BLaER1 treated with 17β-estradiol and CSF1 and Interleukin-3, amounts not matched to agents 10 nM and 100 nM (cell line): ENCODE measurements around the gene DDR1.
A peak's percentile ranks its signal among the peaks of the same experiment; 100 is the strongest.
"Not testable (repeated sequence)": the region's sequence is repeated elsewhere in the genome, so short reads cannot be mapped to it uniquely, and the experiment has no call there.

Source experiments
- H3K27ac ChIP-seq, 11 experiments: shearing (Covaris generic); formaldehyde crosslinking; 2 replicates each; pipeline ENCODE4 v1.8.1; 2022
- H3K27me3 ChIP-seq, 11 experiments: shearing (Covaris generic); formaldehyde crosslinking; 2 replicates each; pipeline ENCODE4 v1.8.1; 2022
- H3K36me3 ChIP-seq, 11 experiments: shearing (Covaris generic); formaldehyde crosslinking; 2 replicates each; pipeline ENCODE4 v1.8.1; 2022
- H3K4me1 ChIP-seq, 10 experiments: shearing (Covaris generic); formaldehyde crosslinking; 2 replicates each; pipeline ENCODE4 v1.8.1; 2022
- H3K4me2 ChIP-seq, 11 experiments: shearing (Covaris generic); formaldehyde crosslinking; 2 replicates each; pipeline ENCODE4 v1.8.1; 2022
- H3K4me3 ChIP-seq, 10 experiments: shearing (Covaris generic); formaldehyde crosslinking; 2 replicates each; pipeline ENCODE4 v1.8.1; 2022
- H3K9ac ChIP-seq, 11 experiments: shearing (Covaris generic); formaldehyde crosslinking; 2 replicates each; pipeline ENCODE4 v1.8.1; 2022
- H3K9me3 ChIP-seq, 11 experiments: shearing (Covaris generic); formaldehyde crosslinking; replicated peaks in 1 of 11; 2 replicates each; pipeline ENCODE4 v1.8.1; 2022
- H4K20me1 ChIP-seq, 11 experiments: shearing (Covaris generic); formaldehyde crosslinking; 2 replicates each; pipeline ENCODE4 v1.8.1; 2022
- Cebpa-rat ChIP-seq, 11 experiments: shearing (Covaris generic); IDR thresholded peaks; 2 replicates each; pipeline ENCODE4 v1.8.1; 2022

DDR1 gene

DNA sequence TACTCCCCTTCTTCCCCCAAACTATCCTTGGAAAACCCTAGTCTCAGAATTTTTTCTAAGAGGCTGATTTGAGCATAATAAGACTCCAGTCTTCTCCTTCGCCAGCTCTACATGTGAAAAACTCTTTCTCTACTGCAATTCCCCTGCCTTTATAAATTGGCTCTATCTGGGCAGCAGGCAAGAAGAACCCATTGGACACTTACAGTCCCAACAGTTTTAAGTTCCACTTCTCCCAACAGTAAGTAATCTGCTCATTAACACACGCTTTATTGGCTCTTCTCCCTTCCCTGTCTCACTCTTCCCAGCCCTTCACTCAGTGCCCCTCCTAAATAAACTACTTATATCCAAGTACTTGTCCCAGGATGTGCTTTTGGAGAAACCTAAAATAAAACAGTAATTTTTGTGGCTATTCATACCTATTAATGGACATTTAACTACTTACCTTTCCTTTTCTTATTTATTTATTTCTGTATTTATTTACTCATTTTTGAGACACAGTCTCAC lies 11.1 kb upstream of the DDR1 start:
- Histone ChIP-seq H3K36me3 (peaks cover 0 to 16% (median 0%) of the 10 kb centered on the region in 11 experiments; a peak in 7 of 22 replicates), H3K4me3 (no peak overlapping the region), H3K27ac (no peak overlapping the region), H3K27me3 (no peaks in the 10 kb centered on the region), H4K20me1 (no peaks in the 10 kb centered on the region), H3K9me3 (peaks cover 49 to 65% (median 58%) of the 10 kb centered on the region in 11 experiments), H3K9ac (no peak overlapping the region), H3K4me1 (peaks cover 12 to 24% (median 16%) of the 10 kb centered on the region in 10 experiments), H3K4me2 (no peak overlapping the region)
- no peak for TF ChIP-seq Cebpa-rat (IDR thresholded peaks at IDR 0.05)

DNA sequence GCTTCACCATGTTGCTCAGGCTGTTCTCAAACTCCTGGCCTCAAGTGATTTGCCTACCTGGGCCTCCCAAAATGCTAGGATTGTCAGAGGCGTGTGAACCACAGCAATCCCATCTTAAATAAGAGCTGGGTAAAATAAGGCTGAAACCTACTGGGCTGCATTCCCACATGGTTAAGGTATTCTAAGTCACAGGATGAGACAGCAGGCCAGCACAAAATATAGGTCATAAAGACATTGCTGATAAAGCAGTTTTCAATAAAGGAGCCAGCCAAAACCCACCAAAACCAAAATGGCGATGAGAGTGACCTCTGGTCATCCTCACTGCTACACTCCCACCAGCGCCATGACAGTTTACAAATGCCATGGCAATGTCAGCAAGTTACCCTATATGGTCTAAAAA lies 10.5 kb upstream of the DDR1 start:
- peaks cover 0 to 16% (median 0%) of the 10 kb centered on the region in 11 experiments; a peak in 7 of 22 replicates for H3K36me3 ChIP-seq
- H4K20me1 ChIP-seq, H3K9ac ChIP-seq, H3K4me3 ChIP-seq, H3K4me2 ChIP-seq, H3K27ac ChIP-seq, H3K27me3 ChIP-seq: not testable (repeated sequence)
- H3K4me1 ChIP-seq, result peaks cover 16 to 26% (median 22%) of the 10 kb centered on the region in 10 experiments
- H3K9me3 ChIP-seq, result peaks cover 43 to 59% (median 52%) of the 10 kb centered on the region in 11 experiments

DNA sequence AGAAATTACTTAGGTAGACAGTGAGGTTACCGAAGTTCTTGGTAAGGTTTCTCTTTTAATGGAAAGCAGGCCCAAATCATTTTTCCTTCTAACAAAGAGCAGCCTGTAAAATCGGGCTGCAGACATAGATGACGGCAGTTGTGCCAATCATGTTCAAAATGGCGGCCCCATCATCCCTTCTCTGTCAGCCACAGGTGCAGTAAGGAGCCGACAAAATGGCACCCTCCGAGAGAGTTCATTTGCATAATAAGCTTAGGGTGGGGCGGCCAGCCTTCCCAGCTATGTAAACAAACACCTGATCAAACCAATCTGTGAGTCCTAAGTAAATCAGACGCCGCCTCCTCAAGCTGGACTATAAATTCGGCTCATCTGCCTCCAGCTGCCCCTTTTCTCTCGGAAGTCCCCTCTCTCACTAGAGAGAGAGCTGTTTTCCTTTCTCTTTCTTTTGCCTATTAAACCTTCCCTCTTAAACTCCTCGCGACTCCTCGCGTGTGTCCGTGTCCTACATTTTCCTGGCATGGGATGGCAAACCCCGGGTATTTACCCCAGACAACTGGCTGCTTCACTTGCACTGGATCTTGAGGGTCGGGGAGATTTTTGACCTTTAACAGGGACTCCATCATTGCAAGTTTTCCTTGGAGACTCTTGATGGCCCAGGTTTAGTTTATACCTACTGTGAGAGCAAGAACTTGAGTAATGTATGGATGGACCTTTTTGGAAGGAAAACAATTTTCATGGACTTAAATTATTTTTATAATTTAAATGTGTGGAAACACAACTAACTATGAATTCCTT lies 8.9 kb upstream of the DDR1 start:
- H3K4me1 ChIP-seq, result peaks cover 26 to 39% (median 31%) of the 10 kb centered on the region in 10 experiments
- no peak overlapping the region for H3K27ac ChIP-seq
- H3K9me3 ChIP-seq, result peaks cover 27 to 42% (median 35%) of the 10 kb centered on the region in 11 experiments
- no peak for TF ChIP-seq Cebpa-rat (IDR thresholded peaks at IDR 0.05)
- H3K4me2 ChIP-seq, result peak overlapping the region in 1 of 11 experiments; percentile 21; a peak in 1 of 22 replicates
- no peak overlapping the region for H3K9ac ChIP-seq
- no peaks in the 10 kb centered on the region for H4K20me1 ChIP-seq
- H3K27me3 ChIP-seq, result no peaks in the 10 kb centered on the region
- peaks cover 0 to 16% (median 0%) of the 10 kb centered on the region in 11 experiments; a peak in 7 of 22 replicates for H3K36me3 ChIP-seq
- no peak overlapping the region for H3K4me3 ChIP-seq

DNA sequence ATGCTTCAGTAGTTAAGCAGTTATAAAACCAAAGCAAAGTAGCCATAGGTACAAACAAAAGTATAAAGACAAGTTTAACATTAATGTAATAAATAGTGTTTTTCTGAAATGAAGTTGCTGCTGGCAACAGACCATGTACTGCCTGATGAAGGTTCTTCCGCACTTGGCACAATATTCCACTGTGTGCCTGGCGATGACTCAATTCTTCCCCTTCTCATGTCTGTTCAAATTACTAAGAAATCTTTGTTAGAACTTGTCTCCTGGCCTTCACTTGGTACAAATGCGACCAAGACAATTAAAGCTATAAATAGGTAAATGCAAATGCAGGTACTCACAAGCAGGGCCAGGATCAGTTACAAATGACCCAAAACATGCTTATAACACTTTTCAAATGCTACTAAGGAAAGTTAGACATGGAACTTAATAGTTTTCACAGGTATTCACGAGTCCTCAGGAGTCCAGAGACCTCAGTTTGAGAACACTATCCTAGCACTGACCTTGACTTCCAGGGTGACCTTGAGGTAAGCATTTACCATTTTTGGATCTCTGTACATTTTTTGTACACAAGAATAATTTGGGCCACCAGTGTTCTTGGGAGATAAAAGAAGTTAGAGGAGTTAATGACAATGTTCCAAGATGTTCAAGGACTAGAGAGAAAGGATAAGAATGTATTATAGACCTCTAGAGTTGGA lies 8.1 kb upstream of the DDR1 start:
- Histone ChIP-seq H3K4me2 (peak overlapping the region in 3 of 11 experiments; percentile 21 to 84 (median 30); a peak in 2 of 22 replicates), H4K20me1 (no peaks in the 10 kb centered on the region), H3K9ac (no peak overlapping the region), H3K4me3 (no peak overlapping the region), H3K9me3 (peaks cover 19 to 35% (median 28%) of the 10 kb centered on the region in 11 experiments), H3K36me3 (peaks cover 0 to 11% (median 0%) of the 10 kb centered on the region in 11 experiments; a peak in 5 of 22 replicates), H3K27me3 (no peaks in the 10 kb centered on the region), H3K27ac (0 out of 22 replicates have a peak overlapping the region, but pooled peaks of 2 of the 11 experiments have one; percentile 49 to 66), H3K4me1 (peaks cover 26 to 46% (median 38%) of the 10 kb centered on the region in 10 experiments)
- no peak for TF ChIP-seq Cebpa-rat (IDR thresholded peaks at IDR 0.05)

DNA sequence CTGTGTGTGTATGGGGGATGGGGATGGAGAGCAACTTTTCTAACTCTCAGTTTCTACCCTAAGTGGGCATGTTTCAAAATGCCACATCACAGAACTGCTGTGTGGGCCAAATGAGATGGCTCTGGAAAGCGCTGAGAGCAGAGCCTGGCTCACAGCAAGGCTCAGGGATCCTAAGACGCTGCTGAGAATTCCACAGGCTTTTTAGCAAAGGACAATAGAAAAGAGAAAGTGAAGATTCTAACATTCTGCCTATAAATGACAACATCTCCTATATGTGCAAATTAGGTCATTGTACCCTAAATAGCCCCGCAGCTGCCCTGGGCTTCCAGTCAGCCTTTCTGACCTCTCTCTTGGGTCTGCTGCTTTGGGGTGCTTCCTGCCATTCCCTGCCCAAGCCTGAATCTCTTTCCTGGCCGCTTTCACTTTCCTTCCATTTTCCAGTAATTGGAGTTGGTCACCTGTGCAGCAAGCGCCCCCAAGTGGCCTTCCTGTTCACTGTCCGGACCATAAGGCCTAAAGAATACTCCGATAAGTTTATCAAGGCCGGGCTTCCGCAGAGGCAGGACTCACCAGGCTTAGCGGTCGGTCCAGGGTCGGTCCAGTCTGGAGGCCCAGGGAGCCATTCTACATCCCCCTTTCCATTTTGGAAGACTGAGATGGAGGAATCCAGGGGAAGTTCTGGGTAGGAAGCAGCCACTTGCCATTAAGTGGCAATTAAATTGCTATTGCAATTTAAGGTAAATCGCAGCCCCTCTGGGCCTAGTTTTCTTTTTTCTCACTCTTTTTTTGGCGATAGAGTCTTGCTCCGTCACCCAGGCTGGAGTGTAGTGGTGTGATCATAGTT lies 6.7 kb upstream of the DDR1 start:
- no peaks in the 10 kb centered on the region for H4K20me1 ChIP-seq
- TF ChIP-seq Cebpa-rat (IDR thresholded peaks at IDR 0.05), result no peak
- peaks cover 5 to 20% (median 13%) of the 10 kb centered on the region in 11 experiments for H3K9me3 ChIP-seq
- H3K4me3 ChIP-seq, result peak overlapping the region in 7 of 10 experiments; percentile 5 to 54 (median 38); a peak in 10 of 20 replicates
- no peaks in the 10 kb centered on the region for H3K27me3 ChIP-seq
- H3K4me2 ChIP-seq, result peak overlapping the region; percentile 53 to 95 (median 78)
- H3K9ac ChIP-seq, result peak overlapping the region in 10 of 11 experiments; percentile 24 to 66 (median 58); a peak in 20 of 22 replicates
- H3K36me3 ChIP-seq, result no peaks in the 10 kb centered on the region; a peak in 3 of 22 replicates
- peak overlapping the region in 10 of 11 experiments; percentile 45 to 66 (median 52); a peak in 20 of 22 replicates for H3K27ac ChIP-seq
- H3K4me1 ChIP-seq, result peaks cover 35 to 61% (median 53%) of the 10 kb centered on the region in 10 experiments

DNA sequence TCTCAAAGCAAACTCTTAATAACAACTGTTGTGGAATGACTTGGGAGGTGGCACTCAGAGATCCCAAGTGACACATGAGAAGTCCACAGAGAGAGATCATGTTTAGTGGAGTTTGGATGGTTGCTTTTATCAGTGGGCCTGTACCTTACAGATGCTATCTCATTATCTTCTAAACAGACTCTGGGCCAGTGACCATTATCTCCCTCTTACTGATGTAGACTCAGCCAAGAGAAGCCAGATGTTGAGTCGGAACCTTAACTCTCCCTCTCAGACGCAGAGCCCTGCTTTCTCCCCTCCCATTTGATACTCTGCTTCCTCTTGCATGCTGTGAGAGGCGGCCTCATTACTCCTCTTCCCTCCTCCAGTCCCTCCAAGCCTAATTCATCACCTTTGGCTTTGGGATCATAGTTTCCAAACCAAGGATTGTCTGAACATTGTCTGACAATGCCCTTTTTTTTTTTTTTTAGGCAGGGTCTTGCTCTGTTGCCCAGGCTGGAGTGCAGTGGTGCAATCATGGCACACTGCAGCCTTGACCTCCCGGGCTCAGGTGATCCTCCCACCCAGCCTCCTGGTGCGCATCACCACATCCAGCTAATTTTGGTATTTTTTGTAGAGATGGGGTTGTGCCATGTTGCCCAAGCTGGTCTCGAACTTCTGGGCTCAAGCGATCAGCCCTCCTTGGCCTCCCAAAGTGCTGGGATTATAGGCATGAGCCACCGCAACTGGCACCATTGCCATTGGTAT lies 4.5 kb upstream of the DDR1 start:
- peak overlapping the region in 8 of 11 experiments; percentile 0 to 100 (median 92); a peak in 12 of 22 replicates for H3K4me2 ChIP-seq
- no peak overlapping the region for H3K4me3 ChIP-seq
- no peaks in the 10 kb centered on the region for H3K27me3 ChIP-seq
- TF ChIP-seq Cebpa-rat (IDR thresholded peaks at IDR 0.05), result no peak
- H3K9me3 ChIP-seq, result peaks cover 0 to under 1% (median 0%) of the 10 kb centered on the region in 11 experiments; a peak in 1 of 22 replicates
- peaks cover 0 to under 1% (median 0%) of the 10 kb centered on the region in 11 experiments; a peak in 1 of 22 replicates for H4K20me1 ChIP-seq
- no peak overlapping the region for H3K9ac ChIP-seq
- H3K4me1 ChIP-seq, result peaks cover 49 to 77% (median 70%) of the 10 kb centered on the region in 10 experiments
- H3K36me3 ChIP-seq, result no peaks in the 10 kb centered on the region
- no peak overlapping the region for H3K27ac ChIP-seq

DNA sequence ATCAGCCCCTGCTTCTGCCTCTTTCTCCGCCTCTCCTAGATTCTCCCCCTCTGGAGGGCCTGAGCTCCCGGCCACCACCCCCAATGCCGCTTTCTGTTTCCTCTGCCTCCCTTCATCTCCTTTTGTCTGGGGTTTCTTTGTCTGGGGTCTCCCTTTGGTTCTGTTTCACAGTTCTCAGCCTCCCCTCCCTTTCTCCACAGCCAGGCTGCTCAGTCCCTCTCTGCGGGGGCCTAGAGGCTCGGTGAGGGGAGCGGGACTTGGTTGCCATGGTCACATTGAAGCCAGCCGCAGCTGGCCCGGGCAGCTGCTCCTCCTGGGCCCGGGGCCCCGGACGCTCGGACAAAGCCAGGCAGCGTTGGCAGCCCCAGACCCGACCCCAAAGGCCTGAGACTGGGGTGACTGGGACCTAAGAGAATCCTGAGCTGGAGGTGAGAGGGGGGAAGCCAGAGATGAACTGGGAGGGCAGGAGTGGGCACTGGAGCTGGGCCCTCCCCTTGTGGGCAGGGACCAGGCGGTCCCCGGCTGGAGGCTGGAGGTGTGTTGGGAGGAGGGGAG lies 3.5 kb upstream of the DDR1 start:
- Histone ChIP-seq H3K4me1 (peaks cover 58 to 86% (median 79%) of the 10 kb centered on the region in 10 experiments), H3K27ac (peak overlapping the region in 2 of 11 experiments; percentile 75 to 78; a peak in 4 of 22 replicates), H3K4me2 (peak overlapping the region in 8 of 11 experiments; percentile 88 to 100 (median 96); a peak in 11 of 22 replicates), H4K20me1 (peaks cover 0 to 9% (median 0%) of the 10 kb centered on the region in 11 experiments; a peak in 5 of 22 replicates), H3K36me3 (no peaks in the 10 kb centered on the region), H3K9ac (peak overlapping the region in 3 of 11 experiments; percentile 39 to 83 (median 67); a peak in 3 of 22 replicates), H3K27me3 (no peaks in the 10 kb centered on the region), H3K4me3 (no peak overlapping the region), H3K9me3 (no peaks in the 10 kb centered on the region)
- TF ChIP-seq Cebpa-rat (IDR thresholded peaks at IDR 0.05), result no peak
